Measurements from ENCODE around the gene NEU3.

GRCh38 chr11:74992852-74993251 is 4.1 kb downstream of the NEU3 start:
- TF ChIP-seq TEAD1 (CRISPR knock-in tag; IDR thresholded peaks at IDR 0.05): no peak
- TF ChIP-seq, protein P1, sequence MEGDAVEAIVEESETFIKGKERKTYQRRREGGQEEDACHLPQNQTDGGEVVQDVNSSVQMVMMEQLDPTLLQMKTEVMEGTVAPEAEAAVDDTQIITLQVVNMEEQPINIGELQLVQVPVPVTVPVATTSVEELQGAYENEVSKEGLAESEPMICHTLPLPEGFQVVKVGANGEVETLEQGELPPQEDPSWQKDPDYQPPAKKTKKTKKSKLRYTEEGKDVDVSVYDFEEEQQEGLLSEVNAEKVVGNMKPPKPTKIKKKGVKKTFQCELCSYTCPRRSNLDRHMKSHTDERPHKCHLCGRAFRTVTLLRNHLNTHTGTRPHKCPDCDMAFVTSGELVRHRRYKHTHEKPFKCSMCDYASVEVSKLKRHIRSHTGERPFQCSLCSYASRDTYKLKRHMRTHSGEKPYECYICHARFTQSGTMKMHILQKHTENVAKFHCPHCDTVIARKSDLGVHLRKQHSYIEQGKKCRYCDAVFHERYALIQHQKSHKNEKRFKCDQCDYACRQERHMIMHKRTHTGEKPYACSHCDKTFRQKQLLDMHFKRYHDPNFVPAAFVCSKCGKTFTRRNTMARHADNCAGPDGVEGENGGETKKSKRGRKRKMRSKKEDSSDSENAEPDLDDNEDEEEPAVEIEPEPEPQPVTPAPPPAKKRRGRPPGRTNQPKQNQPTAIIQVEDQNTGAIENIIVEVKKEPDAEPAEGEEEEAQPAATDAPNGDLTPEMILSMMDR (IDR thresholded peaks at IDR 0.05): no peak
- TF ChIP-seq, protein P2, sequence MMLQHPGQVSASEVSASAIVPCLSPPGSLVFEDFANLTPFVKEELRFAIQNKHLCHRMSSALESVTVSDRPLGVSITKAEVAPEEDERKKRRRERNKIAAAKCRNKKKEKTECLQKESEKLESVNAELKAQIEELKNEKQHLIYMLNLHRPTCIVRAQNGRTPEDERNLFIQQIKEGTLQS (CRISPR knock-in tag; conservative IDR thresholded peaks at IDR 0.05): no peak
- TF ChIP-seq CREB1 (CRISPR knock-in tag; IDR thresholded peaks at IDR 0.05): no peak
- no peak for TF ChIP-seq AR (CRISPR knock-in tag; IDR thresholded peaks at IDR 0.05)

Measured in WTC11 (cell line).